GM18951 (cell line): ENCODE measurements around the gene MAPK12.
A peak's percentile ranks its signal among the peaks of the same experiment; 100 is the strongest.

ENCODE experiments used
- POLR2A ChIP-seq: IDR thresholded peaks from 4 replicates; pipeline ENCODE4 v1.6.1; 2011; ENCODE audit warnings: mild to moderate bottlenecking; ENCODE audit not compliant: insufficient read length, insufficient read depth; ENCODE audit errors: extremely low read depth
- in situ Hi-C: fragments of 300-500 bp; cut with MboI; formaldehyde crosslinking; loops from one replicate; pipeline ENCODE4 v1.12.0; 2022; ENCODE audit warnings: low sequenced_read_pairs, mixed read lengths, inconsistent platforms; ENCODE audit not compliant: unreplicated experiment

MAPK12 gene

DNA sequence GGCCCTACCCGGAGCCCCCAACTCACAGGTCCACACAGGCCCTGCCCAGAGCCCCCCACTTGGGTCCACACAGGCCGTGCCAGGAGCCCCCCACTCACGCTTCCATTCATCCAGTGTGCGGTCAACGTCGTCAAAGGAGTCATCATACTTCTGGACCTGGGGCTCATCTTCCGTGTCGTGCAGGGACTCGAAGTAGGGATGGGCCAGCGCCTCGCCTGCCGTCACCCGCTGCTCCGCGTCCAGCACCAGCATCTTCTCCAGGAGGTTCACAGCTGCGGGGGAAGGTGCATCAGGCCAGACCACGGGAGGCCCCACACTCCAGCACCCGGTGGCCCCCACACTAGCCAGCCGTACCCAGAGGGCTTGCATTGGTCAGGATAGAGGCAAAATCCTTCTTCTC lies 6.4 kb downstream of the MAPK12 start:
- in situ Hi-C loops = no loop called here
- no peak for TF ChIP-seq POLR2A

DNA sequence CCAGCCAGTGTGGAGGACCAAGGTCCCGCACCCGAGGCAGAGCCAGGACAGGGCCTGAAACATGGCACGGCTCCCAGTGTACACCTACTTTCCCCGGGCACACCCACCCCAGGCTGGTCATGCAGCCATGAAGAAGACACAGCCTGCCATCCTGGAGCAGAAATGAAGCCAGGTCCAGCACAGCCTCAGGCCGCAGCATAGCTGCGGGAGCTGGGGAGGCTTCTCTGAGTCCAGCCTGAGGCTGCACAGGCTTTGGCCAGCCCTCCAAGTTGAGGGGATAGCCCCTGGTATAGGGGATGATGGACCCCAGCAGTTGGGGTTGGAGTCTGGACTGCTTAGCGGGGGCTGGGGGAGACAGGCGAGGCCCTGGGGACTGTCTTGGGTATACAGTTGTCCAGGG lies 7.5 kb downstream of the MAPK12 start:
- in situ Hi-C loops = no loop called here
- TF ChIP-seq POLR2A = no peak

DNA sequence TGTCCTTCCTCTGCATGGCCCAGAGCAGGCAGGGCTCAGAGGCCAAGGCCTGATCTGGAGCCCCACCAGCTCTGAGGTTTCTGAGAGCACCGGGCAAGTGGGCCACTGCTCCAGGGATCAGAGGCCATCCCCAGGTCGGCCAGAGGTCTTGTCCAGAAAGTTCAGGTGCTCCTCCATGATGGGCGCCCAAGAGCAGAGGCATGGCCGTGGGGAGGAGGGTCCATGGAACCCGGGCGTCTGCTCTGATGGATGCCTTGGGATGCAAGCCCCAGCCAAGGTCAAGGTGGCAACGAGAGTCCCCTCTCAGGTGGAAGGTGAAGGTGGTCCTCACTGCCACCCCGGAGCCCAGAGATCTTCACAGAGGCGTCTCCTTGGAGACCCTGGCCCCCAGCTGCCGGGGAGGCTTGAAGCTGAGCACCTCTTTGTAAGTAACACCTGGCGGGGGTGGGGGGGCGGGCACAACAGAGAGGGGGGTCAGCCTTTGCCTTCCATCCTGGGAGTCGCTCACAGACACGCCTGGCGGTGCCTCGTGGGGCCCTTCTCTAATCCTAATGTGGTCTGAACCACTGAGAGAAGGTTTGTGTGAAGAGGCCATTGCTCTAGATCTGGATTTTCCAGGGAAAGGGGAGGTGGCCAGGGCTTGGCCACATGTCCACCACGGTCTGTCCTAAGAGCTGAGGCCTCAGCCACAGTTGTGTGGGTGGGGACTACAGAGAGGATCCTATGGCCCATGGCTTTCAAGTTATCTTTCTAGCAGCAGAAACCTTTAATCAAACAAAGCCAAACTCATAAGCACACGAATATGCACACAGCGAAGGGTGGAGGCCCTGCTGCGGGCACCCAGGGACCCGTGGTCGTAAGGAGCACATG lies 8.2 kb downstream of the MAPK12 start:
- no peak for TF ChIP-seq POLR2A
- in situ Hi-C loops = no loop called here

DNA sequence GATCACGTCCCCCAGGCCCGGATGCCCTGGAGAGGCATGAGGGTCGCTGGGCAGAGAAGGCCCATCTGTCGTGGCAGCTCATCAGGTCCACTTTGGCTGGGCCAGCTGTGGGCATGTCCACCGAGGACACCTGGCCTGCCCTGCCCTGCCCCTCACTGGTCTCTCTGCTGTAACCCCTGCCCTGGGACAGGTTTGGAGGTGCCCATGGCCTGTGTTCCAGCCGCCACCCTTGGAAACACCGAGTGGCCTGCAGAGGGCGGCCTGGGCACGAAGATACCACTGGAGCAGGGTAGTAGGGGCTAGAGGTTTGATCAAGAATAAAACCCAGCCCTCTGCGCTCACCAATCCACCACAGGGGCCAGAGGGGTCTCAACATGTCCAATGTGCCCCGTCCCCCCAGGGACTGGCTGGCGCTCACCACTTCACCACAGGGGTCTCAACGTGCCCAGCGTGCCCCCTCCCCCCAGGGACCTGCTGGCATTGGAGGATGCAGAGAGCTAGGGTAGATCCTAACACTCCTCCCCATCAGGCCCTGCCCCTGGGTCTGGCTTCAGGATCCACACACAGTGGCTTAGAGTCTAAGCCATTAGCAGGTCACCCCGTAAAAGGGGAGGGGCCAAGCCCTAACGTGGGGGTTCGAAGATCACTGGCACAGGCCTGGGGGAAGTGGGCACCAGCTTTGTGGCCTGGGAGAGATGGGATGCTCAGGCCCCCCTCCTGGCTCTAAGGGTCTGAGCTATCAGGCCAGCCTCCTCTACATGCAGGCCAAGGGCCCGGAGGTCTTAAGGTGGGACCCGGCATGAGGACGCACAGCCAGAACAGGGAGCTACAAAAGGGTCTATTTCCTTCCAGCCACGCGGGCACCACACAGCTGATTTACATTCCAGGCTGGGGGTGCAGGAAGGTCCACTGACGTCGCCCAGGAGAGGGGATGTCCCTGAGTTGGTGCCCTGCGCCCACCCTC lies 9.1 kb downstream of the MAPK12 start:
- in situ Hi-C loops = no loop called here
- no peak for TF ChIP-seq POLR2A

DNA sequence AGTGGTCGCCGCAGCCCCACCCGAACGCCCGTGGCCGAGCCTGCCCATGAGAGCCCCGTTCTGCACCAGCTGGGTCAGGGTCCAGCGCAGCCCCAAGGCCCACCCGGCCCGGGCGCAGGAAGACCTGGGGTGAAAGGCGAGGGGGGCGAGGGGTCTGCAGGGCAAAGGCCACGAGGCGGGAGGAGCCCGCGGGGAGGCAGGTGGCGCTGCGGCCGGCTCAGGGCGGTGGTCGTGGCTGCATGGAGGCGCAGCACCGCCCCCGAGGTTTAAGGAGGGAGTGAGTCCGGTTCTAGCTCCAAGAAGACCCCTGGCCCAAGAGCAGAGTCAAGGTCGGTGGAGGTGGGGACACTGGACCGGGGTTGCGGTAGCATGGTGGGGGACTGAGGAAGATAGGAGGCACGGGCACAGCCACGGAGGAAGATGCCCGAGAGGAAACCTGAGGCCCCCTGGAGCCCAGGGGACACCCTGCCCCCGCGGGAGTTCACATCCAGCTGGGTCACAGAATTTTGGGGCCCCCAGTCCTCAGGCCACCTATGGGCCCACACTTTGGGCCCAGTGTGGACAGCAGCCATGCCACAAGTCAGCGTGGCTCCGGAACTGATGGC lies 9.9 kb downstream of the MAPK12 start:
- TF ChIP-seq POLR2A = no peak
- in situ Hi-C loops = no loop called here

DNA sequence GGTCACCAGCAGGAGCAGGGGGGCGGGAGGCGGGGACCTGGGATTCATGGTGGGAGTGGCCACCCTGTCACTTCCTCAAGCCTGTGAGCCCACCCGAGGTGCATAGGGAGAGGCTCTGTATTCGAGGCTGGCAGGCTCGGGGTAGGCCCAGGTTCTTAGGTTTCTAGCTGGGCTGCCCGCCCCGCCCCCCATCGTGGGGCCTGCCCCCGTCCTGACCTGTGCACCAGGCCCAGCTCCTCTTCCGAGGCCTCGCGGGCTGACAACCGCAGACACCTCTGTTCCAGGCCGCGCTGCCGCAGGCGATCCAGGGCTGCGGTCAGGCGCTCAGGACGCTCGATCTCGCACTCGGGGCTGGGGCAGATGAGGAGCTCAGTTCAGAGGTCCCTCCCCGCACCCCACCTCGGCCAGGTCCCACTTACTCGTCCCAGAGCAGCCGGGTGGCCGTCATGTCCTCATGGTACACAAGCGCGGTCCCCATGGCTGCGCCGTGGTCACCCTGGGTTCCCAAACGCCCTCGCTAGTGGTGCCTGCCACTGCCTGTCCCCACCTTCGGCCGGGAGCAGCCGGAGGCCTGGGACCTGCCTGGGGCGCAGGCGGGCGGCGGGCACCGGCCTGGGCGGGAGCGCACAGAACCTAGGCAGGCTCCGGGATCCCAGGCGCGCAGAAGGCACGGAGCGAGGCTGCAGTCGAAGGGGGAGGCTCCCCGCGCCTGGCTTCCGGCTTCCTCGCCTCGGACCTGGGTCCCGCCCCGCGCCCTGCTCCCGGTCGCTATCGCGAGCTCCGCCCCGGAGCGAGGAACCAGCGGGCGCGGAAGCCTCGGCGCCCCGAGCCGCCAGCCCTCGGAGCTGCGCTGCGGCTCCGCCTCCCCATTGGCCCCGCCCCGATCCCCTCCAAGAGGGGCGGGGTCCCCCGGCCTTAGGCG lies 10.7 kb downstream of the MAPK12 start, which contains the start of gene HDAC10:
Gene HDAC10 (minus strand): TSS at position 711 of the 922 bp plus-strand sequence. CDS start 233 bp downstream, at position 478.
- in situ Hi-C loops = no loop called here

DNA sequence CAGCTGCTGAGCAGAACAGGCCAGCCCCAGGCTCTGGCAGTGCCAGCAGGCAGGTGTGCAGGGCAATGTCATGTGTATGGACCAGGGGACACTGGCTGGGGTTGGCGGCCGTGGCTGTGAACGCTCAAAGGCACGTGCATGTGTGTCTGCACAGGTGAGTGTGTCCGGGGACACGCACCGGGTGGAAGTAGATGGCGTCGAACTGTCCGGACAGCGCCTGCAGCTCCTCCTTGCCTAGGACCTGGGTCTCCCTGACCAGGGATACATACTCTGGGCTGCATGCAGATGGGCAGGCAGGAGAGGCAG lies 11.3 kb downstream of the MAPK12 start:
- in situ Hi-C loops = no loop called here
- no peak for TF ChIP-seq POLR2A

More for the DNA sequence above, 10.7 kb downstream of the MAPK12 start, which contains the start of gene HDAC10:
- peak; percentile 79 for TF ChIP-seq POLR2A

DNA sequence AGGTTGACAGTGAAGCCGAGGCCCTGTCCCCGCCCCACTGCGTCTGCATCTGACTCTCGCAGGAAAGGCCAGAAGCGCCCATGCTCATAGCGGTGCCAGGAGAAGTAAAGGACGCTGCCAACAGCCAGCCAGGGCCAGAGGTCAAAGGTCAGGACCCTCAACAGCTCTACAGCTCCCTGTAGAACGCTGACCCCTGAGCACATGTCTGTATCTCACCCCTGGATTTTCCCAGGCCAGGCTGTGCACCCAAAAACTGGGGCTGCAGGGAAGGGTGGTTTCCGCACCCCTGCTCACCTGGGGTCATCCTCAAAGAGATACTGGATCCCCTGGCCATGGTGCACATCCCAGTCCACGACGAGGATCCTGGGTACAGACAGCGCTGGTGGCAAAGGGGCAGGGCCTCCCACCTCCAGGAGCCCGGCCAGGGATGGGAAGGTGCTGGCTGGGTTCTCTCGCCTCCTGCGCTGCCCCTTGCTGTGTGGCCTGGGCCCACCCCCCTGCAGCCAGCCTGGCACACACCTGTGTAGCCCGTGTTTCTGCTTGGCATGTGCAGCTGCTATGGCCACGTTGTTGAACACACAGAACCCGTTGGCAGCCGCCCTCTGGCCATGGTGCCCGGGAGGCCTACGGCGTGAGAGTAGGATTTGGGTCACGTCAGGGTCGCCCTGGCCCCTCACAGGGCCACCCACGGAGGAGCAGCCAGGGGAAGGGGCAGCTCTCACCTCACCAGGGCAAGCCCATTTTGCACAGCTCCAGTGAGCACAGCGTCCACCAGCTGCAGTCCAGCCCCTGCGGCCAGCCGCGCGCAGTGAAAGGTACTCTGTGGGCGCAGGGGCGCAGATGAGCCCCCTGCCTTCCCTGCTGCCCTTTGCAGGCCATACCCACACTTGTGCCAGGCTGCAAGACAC lies 11.9 kb downstream of the MAPK12 start:
- in situ Hi-C loops = no loop called here
- peak; percentile 16 for TF ChIP-seq POLR2A

DNA sequence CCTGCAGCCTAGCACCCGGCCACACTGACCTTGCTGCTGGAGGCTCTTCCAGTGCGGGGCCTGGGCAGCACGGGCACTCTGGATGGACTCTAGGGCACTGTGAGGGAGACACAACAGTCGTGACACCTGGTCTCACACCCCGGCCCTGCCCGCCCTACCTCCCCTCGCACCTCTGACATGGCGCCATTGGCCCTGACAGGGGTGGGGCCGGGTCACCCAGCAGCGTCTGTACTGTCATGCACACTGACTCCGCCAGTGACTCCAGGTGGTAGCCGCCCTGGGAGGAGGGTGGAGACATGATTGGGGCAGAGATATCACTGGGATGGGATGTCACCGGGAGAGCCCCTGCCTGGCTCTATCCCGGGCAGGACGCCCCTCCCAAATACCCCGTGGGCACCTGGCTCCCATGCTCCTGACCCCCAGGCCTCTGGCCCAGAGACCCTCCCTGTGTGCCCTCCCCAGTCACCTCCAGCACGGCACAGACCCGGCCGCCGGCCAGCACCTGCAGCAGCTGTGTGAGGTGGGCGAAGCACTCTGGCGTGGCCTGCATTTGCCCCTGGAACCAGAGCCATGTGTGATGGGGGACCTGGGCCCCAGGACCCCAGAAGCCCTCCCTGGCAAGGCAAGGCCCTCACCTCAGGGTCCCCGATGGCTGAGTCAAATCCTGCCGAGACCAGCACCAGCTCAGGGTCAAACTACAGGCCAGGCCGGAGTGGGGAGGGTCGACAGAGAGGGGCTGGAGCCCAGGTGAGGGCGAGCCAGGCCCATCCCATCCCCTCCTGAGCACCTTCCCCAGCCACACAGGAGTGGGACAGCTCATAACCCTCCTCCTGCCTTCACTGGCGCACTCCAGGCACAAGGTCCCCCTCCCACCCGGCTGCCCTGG lies 13.0 kb downstream of the MAPK12 start:
- in situ Hi-C loops = no loop called here
- TF ChIP-seq POLR2A = no peak

DNA sequence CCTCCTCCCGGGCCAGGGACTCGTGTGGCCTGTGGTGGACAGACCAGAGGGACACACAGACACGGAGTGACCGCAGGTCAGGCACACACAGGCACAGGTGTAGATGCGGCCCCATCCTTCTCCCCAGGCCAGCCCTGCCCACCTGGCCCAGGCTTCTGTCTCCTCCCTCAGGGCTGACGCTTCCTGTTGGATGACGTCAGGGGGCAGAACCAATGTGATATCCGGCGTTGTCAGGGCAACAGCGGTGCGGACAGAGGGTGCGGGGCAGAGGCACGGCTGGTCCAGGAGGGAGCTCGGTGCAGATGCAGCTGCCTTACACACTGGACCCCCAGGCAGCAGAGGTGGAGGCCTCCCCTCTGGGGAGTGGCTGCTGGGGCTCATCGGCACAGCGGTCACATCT lies 13.7 kb downstream of the MAPK12 start:
- in situ Hi-C loops = no loop called here
- TF ChIP-seq POLR2A = no peak
